ENCODE measurements around the gene SORBS1. TPM values are rescaled to one million over a fixed set of nuclear protein-coding genes. Genes with fewer than 3 reads are reported as not detected.

SORBS1 gene
- polyA plus RNA-seq, 3 donors from 2014 or later: 0.33 to 1.8 (median 0.82) TPM

- Mint-ChIP-seq H3K4me1 (no peaks in the 10 kb centered on the region), H3K4me3 (no peak overlapping the region), H3K27me3 (ENCODE audit: low read depth in 3 of 3) (peaks cover 1 to 2% (median 2%) of the 10 kb centered on the region in 3 donors), H3K27ac (no peak overlapping the region), H3K9me3 (no peaks in the 10 kb centered on the region), H3K36me3 (no peaks in the 10 kb centered on the region)
- no peak for DNase-seq
Observed at GRCh38 chr10:95408983-95409873, 151.9 kb downstream of the SORBS1 start.

GRCh38 chr10:95408148-95408960, 152.8 kb downstream of the SORBS1 start:
- no peak for DNase-seq
- no peak overlapping the region for H3K27ac Mint-ChIP-seq
- no peaks in the 10 kb centered on the region for H3K9me3 Mint-ChIP-seq
- H3K36me3 Mint-ChIP-seq: no peaks in the 10 kb centered on the region
- peaks cover 1 to 2% (median 2%) of the 10 kb centered on the region in 3 donors for H3K27me3 Mint-ChIP-seq (ENCODE audit: low read depth in 3 of 3)
- H3K4me3 Mint-ChIP-seq: no peak overlapping the region
- no peaks in the 10 kb centered on the region for H3K4me1 Mint-ChIP-seq

- DNase-seq: no peak
- Mint-ChIP-seq H3K36me3 (no peaks in the 10 kb centered on the region), H3K4me1 (no peaks in the 10 kb centered on the region), H3K4me3 (no peak overlapping the region), H3K9me3 (no peaks in the 10 kb centered on the region), H3K27me3 (ENCODE audit: low read depth in 3 of 3) (peaks cover 1 to 2% (median 2%) of the 10 kb centered on the region in 3 donors), H3K27ac (no peak overlapping the region)
Observed at GRCh38 chr10:95407546-95407945, 153.6 kb downstream of the SORBS1 start.

- no peak overlapping the region for H3K4me3 Mint-ChIP-seq
- no peaks in the 10 kb centered on the region for H3K36me3 Mint-ChIP-seq
- no peak overlapping the region for H3K27ac Mint-ChIP-seq
- no peak for DNase-seq
- no peaks in the 10 kb centered on the region for H3K9me3 Mint-ChIP-seq
- H3K27me3 Mint-ChIP-seq (ENCODE audit: low read depth in 3 of 3): peaks cover 1 to 2% (median 2%) of the 10 kb centered on the region in 3 donors
- H3K4me1 Mint-ChIP-seq: no peaks in the 10 kb centered on the region
Observed at GRCh38 chr10:95406651-95407280, 154.4 kb downstream of the SORBS1 start.

- Mint-ChIP-seq H3K4me1 (no peaks in the 10 kb centered on the region), H3K4me3 (no peak overlapping the region), H3K36me3 (no peaks in the 10 kb centered on the region), H3K27ac (no peak overlapping the region), H3K9me3 (no peaks in the 10 kb centered on the region), H3K27me3 (ENCODE audit: low read depth in 3 of 3) (peaks cover 0 to 2% (median 1%) of the 10 kb centered on the region in 3 donors)
- DNase-seq: no peak
Observed at GRCh38 chr10:95405655-95406054, 155.5 kb downstream of the SORBS1 start.

- no peak overlapping the region for H3K27ac Mint-ChIP-seq
- H3K36me3 Mint-ChIP-seq: no peaks in the 10 kb centered on the region
- H3K4me1 Mint-ChIP-seq: no peaks in the 10 kb centered on the region
- DNase-seq: no peak
- no peak overlapping the region for H3K4me3 Mint-ChIP-seq
- H3K9me3 Mint-ChIP-seq: no peaks in the 10 kb centered on the region
- peaks cover 0 to 2% (median 1%) of the 10 kb centered on the region in 3 donors for H3K27me3 Mint-ChIP-seq (ENCODE audit: low read depth in 3 of 3)
Observed at GRCh38 chr10:95404864-95405263, 156.3 kb downstream of the SORBS1 start.

GRCh38 chr10:95404462-95404858, 156.7 kb downstream of the SORBS1 start:
- H3K27me3 Mint-ChIP-seq (ENCODE audit: low read depth in 3 of 3): peaks cover 0 to 2% (median 1%) of the 10 kb centered on the region in 3 donors
- no peaks in the 10 kb centered on the region for H3K9me3 Mint-ChIP-seq
- no peak overlapping the region for H3K4me3 Mint-ChIP-seq
- H3K4me1 Mint-ChIP-seq: no peaks in the 10 kb centered on the region
- no peaks in the 10 kb centered on the region for H3K36me3 Mint-ChIP-seq
- DNase-seq: no peak
- H3K27ac Mint-ChIP-seq: no peak overlapping the region

GRCh38 chr10:95403700-95404461, 157.3 kb downstream of the SORBS1 start:
- Mint-ChIP-seq H3K9me3 (no peaks in the 10 kb centered on the region), H3K36me3 (no peaks in the 10 kb centered on the region), H3K27ac (no peak overlapping the region), H3K4me3 (no peak overlapping the region), H3K4me1 (no peaks in the 10 kb centered on the region), H3K27me3 (ENCODE audit: low read depth in 3 of 3) (peaks cover 0 to 2% (median 1%) of the 10 kb centered on the region in 3 donors)
- DNase-seq: no peak

- H3K36me3 Mint-ChIP-seq: peaks cover 0 to 9% (median 7%) of the 10 kb centered on the region in 3 donors
- no peaks in the 10 kb centered on the region for H3K4me1 Mint-ChIP-seq
- H3K9me3 Mint-ChIP-seq: no peaks in the 10 kb centered on the region
- H3K27ac Mint-ChIP-seq: no peak overlapping the region
- no peak for DNase-seq
- peaks cover 0 to 1% (median 0%) of the 10 kb centered on the region in 3 donors for H3K27me3 Mint-ChIP-seq (ENCODE audit: low read depth in 3 of 3)
- H3K4me3 Mint-ChIP-seq: no peak overlapping the region
Observed at GRCh38 chr10:95401704-95402469, 159.3 kb downstream of the SORBS1 start.

GRCh38 chr10:95400787-95401186, 160.4 kb downstream of the SORBS1 start:
- no peak overlapping the region for H3K27ac Mint-ChIP-seq
- no peaks in the 10 kb centered on the region for H3K9me3 Mint-ChIP-seq
- H3K27me3 Mint-ChIP-seq (ENCODE audit: low read depth in 3 of 3): no peaks in the 10 kb centered on the region
- H3K4me1 Mint-ChIP-seq: no peaks in the 10 kb centered on the region
- H3K36me3 Mint-ChIP-seq: peaks cover 0 to 9% (median 7%) of the 10 kb centered on the region in 3 donors
- H3K4me3 Mint-ChIP-seq: no peak overlapping the region
- DNase-seq: no peak

- H3K36me3 Mint-ChIP-seq: peaks cover 0 to 13% (median 7%) of the 10 kb centered on the region in 3 donors
- no peak for DNase-seq
- H3K4me3 Mint-ChIP-seq: no peak overlapping the region
- no peaks in the 10 kb centered on the region for H3K9me3 Mint-ChIP-seq
- H3K27me3 Mint-ChIP-seq (ENCODE audit: low read depth in 3 of 3): peaks cover 0 to under 1% (median 0%) of the 10 kb centered on the region in 3 donors
- no peaks in the 10 kb centered on the region for H3K4me1 Mint-ChIP-seq
- H3K27ac Mint-ChIP-seq: no peak overlapping the region
Observed at GRCh38 chr10:95399183-95399582, 162.0 kb downstream of the SORBS1 start.

GRCh38 chr10:95397747-95398146, 163.4 kb downstream of the SORBS1 start:
- peaks cover 0 to 5% (median 0%) of the 10 kb centered on the region in 3 donors for H3K27me3 Mint-ChIP-seq (ENCODE audit: low read depth in 3 of 3)
- peaks cover 0 to 13% (median 7%) of the 10 kb centered on the region in 3 donors for H3K36me3 Mint-ChIP-seq
- no peak overlapping the region for H3K27ac Mint-ChIP-seq
- H3K4me1 Mint-ChIP-seq: no peaks in the 10 kb centered on the region
- H3K4me3 Mint-ChIP-seq: no peak overlapping the region
- no peak for DNase-seq
- H3K9me3 Mint-ChIP-seq: no peaks in the 10 kb centered on the region
